ENCODE data around the gene PDLIM4. TPM values are rescaled to one million over a fixed set of nuclear protein-coding genes. Genes with fewer than 3 reads are reported as not detected.

Gene PDLIM4
- total and polyA plus RNA-seq, 3 donors from 2014 or later = 11.8 to 20.5 (median 18.5) TPM

- Histone ChIP-seq H3K9me3 (no peaks in the 10 kb centered on the region), H3K27ac (no peak overlapping the region), H3K27me3 (no peaks in the 10 kb centered on the region), H3K4me3 (no peak overlapping the region), H3K36me3 (ENCODE audit: low read depth, missing control alignments) (no peaks in the 10 kb centered on the region), H3K4me1 (peaks cover 14% of the 10 kb centered on the region)
- TF ChIP-seq CTCF (IDR thresholded peaks at IDR 0.05) (no peak), POLR2A (IDR thresholded peaks at IDR 0.05) (no peak)
- intact Hi-C loops (cut with DNase I; ENCODE audit: low total_unique reads) = no loop called here
- DNase-seq = no peak
- 86 to 94% methylated on average over 8 of the region's 8 CpGs for WGBS, 2 donors
Observed at GRCh38 chr5:132253452-132254320, 3.8 kb upstream of the PDLIM4 start.

- no peak for TF ChIP-seq CTCF (IDR thresholded peaks at IDR 0.05)
- TF ChIP-seq POLR2A (IDR thresholded peaks at IDR 0.05) = no peak
- intact Hi-C loops (cut with DNase I; ENCODE audit: low total_unique reads) = no loop called here
- H3K36me3 ChIP-seq (ENCODE audit: low read depth, missing control alignments) = no peaks in the 10 kb centered on the region
- no peak overlapping the region for H3K4me3 ChIP-seq
- peak; percentile 84 for DNase-seq
- no peak overlapping the region for H3K27ac ChIP-seq
- H3K9me3 ChIP-seq = no peaks in the 10 kb centered on the region
- peaks cover 18% of the 10 kb centered on the region for H3K4me1 ChIP-seq
- no peaks in the 10 kb centered on the region for H3K27me3 ChIP-seq
- 45 to 46% methylated on average over 5 to 7 of the region's 7 CpGs for WGBS, 2 donors
Observed at GRCh38 chr5:132254321-132254977, 3.0 kb upstream of the PDLIM4 start.

GRCh38 chr5:132256086-132256782 is 1.3 kb upstream of the PDLIM4 start:
- intact Hi-C loops (cut with DNase I; ENCODE audit: low total_unique reads) = no loop called here
- no peak overlapping the region for H3K27ac ChIP-seq
- peaks cover 31% of the 10 kb centered on the region for H3K4me1 ChIP-seq

GRCh38 chr5:132256783-132257130 is 739 bp upstream of the PDLIM4 start:
- intact Hi-C loops (cut with DNase I; ENCODE audit: low total_unique reads) = no loop called here
- Histone ChIP-seq H3K27ac (no peak overlapping the region), H3K4me1 (peaks cover 31% of the 10 kb centered on the region), H3K36me3 (ENCODE audit: low read depth, missing control alignments) (no peaks in the 10 kb centered on the region), H3K9me3 (no peaks in the 10 kb centered on the region), H3K27me3 (no peaks in the 10 kb centered on the region), H3K4me3 (peak overlapping the region; percentile 22 to 57)
- DNase-seq = no peak
- no peak for TF ChIP-seq CTCF (IDR thresholded peaks at IDR 0.05)
- no peak for TF ChIP-seq POLR2A (IDR thresholded peaks at IDR 0.05)
- WGBS, 2 donors = 49 to 83% methylated on average over 6 of the region's 6 CpGs

More at GRCh38 chr5:132256086-132256782, 1.3 kb upstream of the PDLIM4 start:
- Histone ChIP-seq H3K4me3 (no peak overlapping the region), H3K27me3 (no peaks in the 10 kb centered on the region), H3K36me3 (ENCODE audit: low read depth, missing control alignments) (no peaks in the 10 kb centered on the region), H3K9me3 (no peaks in the 10 kb centered on the region)
- TF ChIP-seq CTCF (IDR thresholded peaks at IDR 0.05) = no peak
- TF ChIP-seq POLR2A (IDR thresholded peaks at IDR 0.05) = no peak
- DNase-seq = no peak
- 79 to 83% methylated on average over 4 of the region's 4 CpGs for WGBS, 2 donors

Data from testis (tissue), 3 donors.